Colonic mucosa (tissue), 4 donors: ENCODE data around the gene ANKDD1A. TPM values are rescaled to one million over a fixed set of nuclear protein-coding genes. Genes with fewer than 3 reads are reported as not detected.

Experiments used
- DNase-seq: peaks from one replicate; pipeline ENCODE4 v3.0.0-alpha.2; 2020
- H3K27ac ChIP-seq: fragments of 200-600 bp; one replicate; pipeline ENCODE4 v1.8.0; 2021
- H3K27me3 ChIP-seq: fragments of 200-600 bp; one replicate; pipeline ENCODE4 v1.8.0; 2021
- H3K36me3 ChIP-seq: fragments of 200-600 bp; one replicate; pipeline ENCODE4 v1.8.0; 2021
- H3K4me1 ChIP-seq: fragments of 200-600 bp; one replicate; pipeline ENCODE4 v1.8.0; 2021; ENCODE audit warnings: mild to moderate bottlenecking
- H3K4me3 ChIP-seq: fragments of 200-600 bp; one replicate; pipeline ENCODE4 v1.8.0; 2021
- H3K9ac ChIP-seq, 2 donors: one replicate each; pipeline ENCODE4 v1.7.0; 2013; ENCODE audit warnings: control low read depth in 2 of 2, low read depth in 2 of 2, low read length in 2 of 2
- H3K9me3 ChIP-seq: fragments of 200-600 bp; one replicate; pipeline ENCODE4 v1.8.0; 2021
- intact Hi-C: fragments of 100-400 bp; cut with DNase I; formaldehyde crosslinking; loops from one replicate; pipeline ENCODE4 v1.14.1; 2022
- total RNA-seq, 2 donors: library from RNA; stranded (reverse); fragmentation: NEBNext Ultra II Directional in 1 of 2; extraction: Animal tissue kit (Norgen Biotek cat#: 25700) in 1 of 2; gene quantifications; one replicate each; pipeline ENCODE4 v1.2.1, GENCODE V29; 2021
- TF ChIP-seq, protein P1 (sequence below): fragments of 200-600 bp; IDR thresholded peaks from one replicate; pipeline ENCODE4 v1.8.0; 2022; ENCODE audit warnings: antibody characterized with exemption, mild to moderate bottlenecking
- donor health status: healthy.
- donor health status: DM: no; HTN: no; CAD: no.
- donor health status: DM: no; HTN: no; CAD: no.

Gene ANKDD1A
- 1 to 10 TPM in 1 of 2 donors, under 1 TPM in 1; 0.32 to 1.9 TPM for total RNA-seq

- TF ChIP-seq, protein P1, sequence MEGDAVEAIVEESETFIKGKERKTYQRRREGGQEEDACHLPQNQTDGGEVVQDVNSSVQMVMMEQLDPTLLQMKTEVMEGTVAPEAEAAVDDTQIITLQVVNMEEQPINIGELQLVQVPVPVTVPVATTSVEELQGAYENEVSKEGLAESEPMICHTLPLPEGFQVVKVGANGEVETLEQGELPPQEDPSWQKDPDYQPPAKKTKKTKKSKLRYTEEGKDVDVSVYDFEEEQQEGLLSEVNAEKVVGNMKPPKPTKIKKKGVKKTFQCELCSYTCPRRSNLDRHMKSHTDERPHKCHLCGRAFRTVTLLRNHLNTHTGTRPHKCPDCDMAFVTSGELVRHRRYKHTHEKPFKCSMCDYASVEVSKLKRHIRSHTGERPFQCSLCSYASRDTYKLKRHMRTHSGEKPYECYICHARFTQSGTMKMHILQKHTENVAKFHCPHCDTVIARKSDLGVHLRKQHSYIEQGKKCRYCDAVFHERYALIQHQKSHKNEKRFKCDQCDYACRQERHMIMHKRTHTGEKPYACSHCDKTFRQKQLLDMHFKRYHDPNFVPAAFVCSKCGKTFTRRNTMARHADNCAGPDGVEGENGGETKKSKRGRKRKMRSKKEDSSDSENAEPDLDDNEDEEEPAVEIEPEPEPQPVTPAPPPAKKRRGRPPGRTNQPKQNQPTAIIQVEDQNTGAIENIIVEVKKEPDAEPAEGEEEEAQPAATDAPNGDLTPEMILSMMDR: no peak
- no peaks in the 10 kb centered on the region for H3K27me3 ChIP-seq
- H3K4me3 ChIP-seq: peak within 1 kb of the TSS; percentile 33
- H3K4me1 ChIP-seq: no peaks in the 10 kb centered on the region
- intact Hi-C loops: no loop called here
- no peak within 1 kb of the TSS for H3K27ac ChIP-seq
- H3K9ac ChIP-seq: peak within 1 kb of the TSS; percentile 12 to 43
- no peaks in the 10 kb centered on the region for H3K36me3 ChIP-seq
- no peaks in the 10 kb centered on the region for H3K9me3 ChIP-seq
- peak; percentile 52 for DNase-seq
These were observed at the start of gene ANKDD1A for GRCh38 chr15:64911311-64912186. Gene ANKDD1A (plus strand): TSS chr15:64911902. CDS start chr15:64911931, 29 bp downstream.

GRCh38 chr15:64861960-64862359 is 49.7 kb upstream of the ANKDD1A start:
- H3K27ac ChIP-seq: no peak overlapping the region
- intact Hi-C loops: no loop called here
- TF ChIP-seq, protein P1: no peak
- no peak overlapping the region for H3K4me3 ChIP-seq
- H3K9ac ChIP-seq: no peak overlapping the region
- no peaks in the 10 kb centered on the region for H3K4me1 ChIP-seq
- H3K9me3 ChIP-seq: no peaks in the 10 kb centered on the region
- no peak for DNase-seq
- H3K27me3 ChIP-seq: no peaks in the 10 kb centered on the region
- H3K36me3 ChIP-seq: no peaks in the 10 kb centered on the region

DNA sequence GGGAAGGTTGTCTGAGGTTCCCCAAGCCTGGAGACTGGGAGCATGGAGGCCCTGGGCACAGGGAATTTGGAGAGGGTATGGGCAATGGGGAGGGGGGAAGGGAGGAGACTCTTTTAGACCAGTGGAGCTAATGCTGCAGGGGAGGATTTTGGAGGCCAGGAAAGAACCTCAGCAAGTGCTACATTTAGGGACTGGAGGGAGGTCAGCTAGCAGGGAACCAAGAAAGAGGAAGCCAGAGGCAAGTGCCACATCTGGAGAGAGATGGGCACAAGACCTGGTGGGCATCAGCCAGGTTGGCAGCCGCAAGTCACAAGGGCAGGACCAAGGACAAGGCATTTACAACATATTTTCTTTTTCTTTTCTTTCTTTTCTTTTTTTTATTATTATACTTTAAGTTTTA is 49.3 kb upstream of the ANKDD1A start:
- intact Hi-C loops: no loop called here
- Histone ChIP-seq H3K27me3 (no peaks in the 10 kb centered on the region), H3K9me3 (no peaks in the 10 kb centered on the region), H3K36me3 (no peaks in the 10 kb centered on the region), H3K4me3 (no peak overlapping the region), H3K9ac (no peak overlapping the region), H3K27ac (no peak overlapping the region), H3K4me1 (no peaks in the 10 kb centered on the region)
- DNase-seq: no peak
- TF ChIP-seq, protein P1: no peak

DNA sequence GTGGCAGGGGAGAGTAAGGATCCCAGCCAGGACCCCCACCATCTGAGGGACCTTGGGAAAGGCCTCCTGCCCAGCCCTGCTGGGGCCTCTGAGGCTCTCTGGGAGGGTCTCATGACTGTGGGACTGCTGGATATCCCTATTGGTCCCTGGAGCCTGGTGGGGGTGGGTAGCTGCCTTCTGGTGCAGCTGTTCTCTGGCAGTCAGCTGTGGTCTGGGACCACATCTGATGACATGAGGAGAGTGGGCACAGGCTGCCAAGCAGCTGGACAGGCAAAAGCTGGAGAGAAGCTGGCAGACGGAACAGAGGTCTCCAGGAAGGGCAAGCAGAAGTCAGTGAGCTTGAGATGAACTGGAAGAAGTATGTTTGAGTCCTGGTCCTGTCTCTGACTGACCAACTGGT is 47.6 kb upstream of the ANKDD1A start:
- DNase-seq: no peak
- intact Hi-C loops: no loop called here
- TF ChIP-seq, protein P1: no peak
- H3K4me1 ChIP-seq: no peaks in the 10 kb centered on the region
- H3K9me3 ChIP-seq: no peaks in the 10 kb centered on the region
- no peak overlapping the region for H3K9ac ChIP-seq
- no peaks in the 10 kb centered on the region for H3K27me3 ChIP-seq
- no peaks in the 10 kb centered on the region for H3K36me3 ChIP-seq
- no peak overlapping the region for H3K27ac ChIP-seq
- H3K4me3 ChIP-seq: no peak overlapping the region

GRCh38 chr15:64865126-64865997 is 46.3 kb upstream of the ANKDD1A start:
- intact Hi-C loops: no loop called here
- Histone ChIP-seq H3K9me3 (no peaks in the 10 kb centered on the region), H3K4me1 (no peaks in the 10 kb centered on the region), H3K9ac (no peak overlapping the region), H3K4me3 (no peak overlapping the region), H3K36me3 (no peaks in the 10 kb centered on the region), H3K27ac (peak overlapping the region; percentile 40), H3K27me3 (no peaks in the 10 kb centered on the region)
- no peak for DNase-seq
- TF ChIP-seq, protein P1: no peak
